Activated T-cell treated with anti-CD3 and anti-CD28 coated beads, Interleukin-2, amount 50 U/mL, for 4 hours (primary cell): Measurements from ENCODE around the gene EVI2B. TPM values are rescaled to one million over a fixed set of nuclear protein-coding genes. Genes with fewer than 3 reads are reported as not detected.
A peak's percentile ranks its signal among the peaks of the same experiment; 100 is the strongest.
"Not testable (repeated sequence)": the region's sequence is repeated elsewhere in the genome, so short reads cannot be mapped to it uniquely, and the experiment has no call there.

ENCODE experiments used
- ATAC-seq, 2 donors: fragments of 200-7000 bp; cut with Tn5 transposase; one replicate each; pipeline ENCODE4 v1.10.0; 2021
- DNase-seq: peaks from one replicate; pipeline ENCODE4 v3.0.0-alpha.2; 2020
- H3K27me3 Mint-ChIP-seq: one replicate; pipeline ENCODE4 v1.8.0; 2021; ENCODE audit warnings: low read depth, mixed read lengths
- H3K36me3 Mint-ChIP-seq: one replicate; pipeline ENCODE4 v1.8.0; 2022; ENCODE audit warnings: mixed read lengths; ENCODE audit not compliant: insufficient read depth
- H3K4me1 Mint-ChIP-seq: one replicate; pipeline ENCODE4 v1.8.0; 2021; ENCODE audit warnings: low read depth, mixed read lengths
- H3K4me3 Mint-ChIP-seq: one replicate; pipeline ENCODE4 v1.8.0; 2021; ENCODE audit warnings: mild to moderate bottlenecking, moderate library complexity, mixed read lengths
- H3K9me3 Mint-ChIP-seq: one replicate; pipeline ENCODE4 v1.8.0; 2021; ENCODE audit warnings: mixed read lengths
- total RNA-seq, 3 donors: library from RNA; stranded (reverse); gene quantifications; one replicate each; pipeline ENCODE4 v1.2.1, GENCODE V29; 2021

Gene EVI2B
- total RNA-seq, 3 donors from 2014 or later, result 5.0 to 7.0 (median 7.0) TPM

- ATAC-seq (no peak), DNase-seq (no peak)
- Mint-ChIP-seq H3K27me3 (no peaks in the 10 kb centered on the region), H3K9me3 (no peaks in the 10 kb centered on the region), H3K4me3 (peak overlapping the region; percentile 75), H3K36me3 (peaks cover 4% of the 10 kb centered on the region), H3K4me1 (peaks cover 38% of the 10 kb centered on the region)
Observed at GRCh38 chr17:31320241-31320640, 6.4 kb upstream of the EVI2B start.

- peak; percentile 20 to 24 for ATAC-seq
- no peak for DNase-seq
- Mint-ChIP-seq H3K4me1 (peaks cover 48% of the 10 kb centered on the region), H3K9me3 (no peaks in the 10 kb centered on the region), H3K4me3 (peak overlapping the region; percentile 75), H3K36me3 (peaks cover 4% of the 10 kb centered on the region), H3K27me3 (no peaks in the 10 kb centered on the region)
Observed at GRCh38 chr17:31318851-31319661, 5.2 kb upstream of the EVI2B start.

DNA sequence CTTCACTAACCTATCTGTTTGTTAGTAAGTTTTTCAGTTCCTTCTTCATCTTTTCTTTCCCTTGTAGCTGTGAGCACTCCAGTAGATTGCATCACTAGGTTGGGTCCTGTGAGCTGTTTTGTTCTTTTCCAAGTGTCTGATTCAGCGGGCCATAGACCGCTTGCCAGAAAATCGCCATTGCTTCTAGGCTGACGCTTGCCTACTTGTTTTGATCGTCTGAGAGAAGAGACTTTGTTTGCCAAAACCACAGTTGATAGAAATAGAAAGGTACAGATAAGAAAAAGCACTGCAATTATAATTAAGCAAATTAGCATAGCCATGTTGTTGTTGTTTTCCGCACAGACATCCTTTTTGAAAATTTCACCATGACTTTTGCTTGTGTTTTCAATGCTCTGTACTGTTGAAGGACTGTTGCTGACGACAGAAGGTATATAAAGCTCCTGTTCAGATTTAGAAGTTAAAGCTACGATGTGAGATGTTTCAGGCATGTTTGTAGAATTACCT lies 4.5 kb upstream of the EVI2B start:
- peak; percentile 43 for DNase-seq
- peaks cover 4% of the 10 kb centered on the region for H3K36me3 Mint-ChIP-seq
- peak overlapping the region; percentile 75 for H3K4me3 Mint-ChIP-seq
- no peaks in the 10 kb centered on the region for H3K9me3 Mint-ChIP-seq
- H3K4me1 Mint-ChIP-seq, result peaks cover 44% of the 10 kb centered on the region
- peak; percentile 56 to 67 for ATAC-seq
- no peaks in the 10 kb centered on the region for H3K27me3 Mint-ChIP-seq

GRCh38 chr17:31314782-31315100 lies 887 bp upstream of the EVI2B start:
- Mint-ChIP-seq H3K27me3 (no peaks in the 10 kb centered on the region), H3K4me1 (peaks cover 49% of the 10 kb centered on the region), H3K36me3 (peaks cover 4% of the 10 kb centered on the region), H3K9me3 (no peaks in the 10 kb centered on the region), H3K4me3 (peak overlapping the region; percentile 88)
- DNase-seq, result no peak
- no peak for ATAC-seq

DNA sequence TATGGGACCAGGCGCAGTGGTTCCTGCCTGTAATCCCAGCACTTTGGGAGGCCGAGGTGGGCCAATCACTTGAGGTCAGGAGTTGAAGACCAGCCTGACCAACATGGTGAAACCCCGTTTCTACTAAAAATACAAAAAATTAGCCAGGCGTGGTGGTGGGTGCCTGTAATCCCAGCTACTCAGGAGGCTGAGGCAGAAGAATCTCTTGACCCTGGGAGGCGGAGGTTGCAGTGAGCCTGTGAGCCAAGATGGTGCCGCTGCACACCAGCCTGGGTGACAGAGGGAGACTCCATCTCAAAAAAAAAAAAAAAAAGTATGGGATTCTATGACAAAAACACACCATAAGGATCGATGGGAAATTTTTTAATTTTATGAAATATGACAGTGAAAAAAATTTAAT lies 1.6 kb downstream of the EVI2B start:
- not testable (repeated sequence) for H3K27me3 Mint-ChIP-seq, ATAC-seq, H3K9me3 Mint-ChIP-seq, H3K36me3 Mint-ChIP-seq
- DNase-seq, result peak; percentile 36
- Mint-ChIP-seq H3K4me1 (peaks cover 64% of the 10 kb centered on the region), H3K4me3 (peak overlapping the region; percentile 83)

DNA sequence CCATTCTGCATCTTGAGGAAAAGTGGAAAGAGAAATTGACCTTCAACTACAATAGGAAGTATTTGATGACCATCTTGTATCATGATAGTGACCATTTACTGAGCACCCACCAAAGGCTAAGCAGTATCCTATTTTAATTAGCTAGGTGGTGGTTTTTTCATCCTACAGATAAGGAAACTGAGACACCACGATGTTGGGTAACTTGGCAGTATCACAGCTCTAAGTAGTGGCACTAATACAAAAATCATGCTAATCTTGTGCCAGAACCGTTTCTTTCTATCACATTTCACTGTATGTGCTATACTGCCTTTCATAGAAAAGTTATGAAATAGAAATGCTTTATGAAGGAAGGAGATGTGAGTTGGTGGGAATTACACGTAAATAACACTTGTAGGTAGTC lies 2.3 kb downstream of the EVI2B start:
- no peak for ATAC-seq
- H3K4me3 Mint-ChIP-seq, result peak overlapping the region; percentile 83
- peaks cover 1% of the 10 kb centered on the region for H3K36me3 Mint-ChIP-seq
- no peak for DNase-seq
- peaks cover 63% of the 10 kb centered on the region for H3K4me1 Mint-ChIP-seq
- no peaks in the 10 kb centered on the region for H3K27me3 Mint-ChIP-seq
- no peaks in the 10 kb centered on the region for H3K9me3 Mint-ChIP-seq

DNA sequence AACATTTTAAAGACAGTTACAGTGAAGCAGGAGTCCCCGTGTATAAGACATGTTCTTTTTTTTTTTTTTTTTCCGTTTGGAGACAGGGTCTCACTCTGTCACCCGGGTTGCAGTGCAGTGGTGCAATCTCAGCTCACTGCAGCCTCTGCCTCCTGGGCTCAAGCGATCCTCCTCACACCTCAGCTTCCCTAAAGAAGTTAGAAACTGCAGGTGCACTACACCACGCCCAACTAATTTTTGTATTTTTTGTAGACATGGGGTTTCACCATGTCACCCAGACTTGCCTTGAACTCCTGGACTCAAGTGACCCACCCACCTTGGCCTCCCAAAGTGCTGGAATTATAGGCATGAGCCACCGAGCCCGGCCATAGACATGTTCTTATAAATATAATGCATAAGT lies 3.0 kb downstream of the EVI2B start:
- DNase-seq, result no peak
- Mint-ChIP-seq H3K27me3 (no peaks in the 10 kb centered on the region), H3K36me3 (peaks cover 7% of the 10 kb centered on the region), H3K9me3 (no peaks in the 10 kb centered on the region), H3K4me3 (peak overlapping the region; percentile 83), H3K4me1 (peaks cover 65% of the 10 kb centered on the region)
- no peak for ATAC-seq

DNA sequence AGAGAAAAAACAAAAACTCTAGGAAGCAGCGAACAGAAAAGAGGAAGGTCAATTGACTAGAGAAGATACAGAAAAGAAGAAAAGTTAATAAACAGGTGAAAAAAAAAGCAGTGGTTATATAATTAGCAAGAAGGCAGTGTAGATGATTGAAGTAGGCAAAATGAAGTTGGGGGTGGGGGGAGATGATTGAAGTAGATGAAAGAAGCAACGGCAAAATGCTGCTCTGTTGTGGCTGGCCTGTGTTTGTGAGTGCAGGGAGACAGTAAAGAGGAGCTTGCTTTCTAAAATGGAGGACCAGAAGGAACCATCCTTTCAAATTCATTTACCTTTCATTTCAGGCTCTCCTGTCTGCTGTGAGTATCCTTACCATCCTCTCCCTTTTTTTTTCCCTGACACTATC lies 3.6 kb downstream of the EVI2B start:
- peaks cover 69% of the 10 kb centered on the region for H3K4me1 Mint-ChIP-seq
- no peaks in the 10 kb centered on the region for H3K9me3 Mint-ChIP-seq
- H3K4me3 Mint-ChIP-seq, result peak overlapping the region; percentile 83
- peak in 1 of 2 donors; percentile 33 for ATAC-seq
- peaks cover 13% of the 10 kb centered on the region for H3K36me3 Mint-ChIP-seq
- H3K27me3 Mint-ChIP-seq, result no peaks in the 10 kb centered on the region
- peak; percentile 52 for DNase-seq

DNA sequence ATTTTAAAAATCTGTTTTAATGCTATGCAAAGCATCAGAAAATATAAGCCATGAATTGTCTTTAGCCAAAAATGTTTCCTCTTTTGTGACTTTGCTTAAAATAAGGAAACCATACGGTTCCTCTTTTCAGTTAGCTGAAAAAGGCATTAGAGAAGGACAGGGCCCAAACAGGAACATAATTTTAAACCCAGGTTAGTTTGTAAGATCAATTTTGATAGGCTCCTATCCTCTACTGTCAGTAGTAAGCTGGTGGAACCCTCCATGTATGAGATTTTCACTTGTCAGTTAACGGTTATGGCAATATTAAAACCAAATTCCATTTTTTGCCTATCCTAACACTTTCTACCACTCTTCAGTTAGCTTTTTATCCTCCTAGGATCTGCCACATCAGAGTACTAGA lies 4.3 kb downstream of the EVI2B start:
- Mint-ChIP-seq H3K27me3 (no peaks in the 10 kb centered on the region), H3K4me3 (peak overlapping the region; percentile 83), H3K36me3 (peaks cover 20% of the 10 kb centered on the region), H3K4me1 (peaks cover 68% of the 10 kb centered on the region), H3K9me3 (peaks cover 4% of the 10 kb centered on the region)
- ATAC-seq, result no peak
- no peak for DNase-seq

DNA sequence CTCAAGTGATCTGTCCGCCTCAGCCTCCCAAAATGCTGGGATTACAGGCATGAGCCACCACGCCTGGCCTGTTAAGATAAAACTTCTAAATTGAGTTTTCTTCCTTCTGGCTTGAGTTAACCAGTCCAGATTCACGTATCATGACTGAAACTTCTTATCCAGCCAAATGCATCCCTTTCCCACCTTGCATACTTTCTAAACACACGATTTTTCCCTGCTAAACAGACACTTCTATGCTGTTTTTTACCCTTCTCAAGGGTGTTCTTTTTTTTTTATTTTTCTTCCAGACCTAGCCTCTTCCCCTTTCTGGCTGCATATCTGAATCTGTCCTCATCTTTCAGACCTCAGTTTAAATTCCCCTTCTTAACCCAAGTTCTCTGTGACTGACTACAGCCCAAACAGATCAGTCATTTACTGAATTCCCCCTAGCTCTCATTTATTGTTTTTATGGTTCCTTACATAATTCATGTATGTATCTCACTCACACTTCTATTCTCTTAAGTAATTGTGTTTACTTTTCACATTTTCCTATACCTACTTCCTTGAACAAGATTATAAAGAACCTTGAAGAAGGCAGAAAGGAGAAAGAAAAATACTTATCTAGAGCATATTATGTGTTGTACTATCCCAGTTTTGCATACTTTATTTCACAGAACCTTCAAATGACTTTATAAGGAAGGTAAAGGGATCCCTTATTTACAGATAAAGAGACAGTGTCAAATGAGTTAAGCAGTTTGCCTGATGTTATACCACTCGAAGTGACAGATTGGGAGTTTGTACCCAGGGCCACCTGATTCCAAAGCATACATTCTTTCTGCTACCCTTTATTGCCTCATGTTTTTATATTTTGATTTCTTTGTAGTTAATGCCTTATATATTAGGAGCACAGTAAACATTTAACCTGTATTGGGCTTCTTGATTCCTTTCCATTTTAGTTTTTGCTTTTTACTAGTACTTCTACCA lies 5.2 kb downstream of the EVI2B start:
- Mint-ChIP-seq H3K9me3 (peaks cover 8% of the 10 kb centered on the region), H3K27me3 (no peaks in the 10 kb centered on the region), H3K4me1 (peaks cover 70% of the 10 kb centered on the region), H3K4me3 (peak overlapping the region; percentile 83), H3K36me3 (peaks cover 27% of the 10 kb centered on the region)
- no peak for DNase-seq
- ATAC-seq, result peak; percentile 72 to 75

DNA sequence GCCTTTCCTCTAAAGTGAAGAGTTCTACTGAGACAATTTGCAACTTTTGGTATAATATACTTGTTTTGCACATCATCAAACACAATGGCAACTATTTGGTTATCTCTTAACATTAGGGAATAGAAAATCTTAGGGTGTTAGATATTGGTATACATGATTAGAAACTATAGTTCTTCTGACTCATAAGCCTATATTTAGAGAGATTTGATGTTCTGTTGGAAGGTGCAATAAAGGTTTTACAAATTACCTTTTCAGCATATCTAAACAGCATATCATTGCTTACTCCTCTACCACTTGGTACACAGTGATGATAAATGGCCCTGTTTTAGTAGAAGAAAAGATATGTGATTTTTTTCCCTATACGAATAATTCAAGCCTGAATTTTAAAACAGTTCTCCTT lies 6.2 kb downstream of the EVI2B start:
- no peaks in the 10 kb centered on the region for H3K27me3 Mint-ChIP-seq
- peak; percentile 42 to 50 for ATAC-seq
- no peak for DNase-seq
- peak overlapping the region; percentile 83 for H3K4me3 Mint-ChIP-seq
- H3K9me3 Mint-ChIP-seq, result peaks cover 8% of the 10 kb centered on the region
- peaks cover 36% of the 10 kb centered on the region for H3K36me3 Mint-ChIP-seq
- peaks cover 74% of the 10 kb centered on the region for H3K4me1 Mint-ChIP-seq

- H3K27me3 Mint-ChIP-seq, result no peaks in the 10 kb centered on the region
- H3K4me1 Mint-ChIP-seq, result peaks cover 32% of the 10 kb centered on the region
- H3K9me3 Mint-ChIP-seq, result peaks cover 4% of the 10 kb centered on the region
- DNase-seq (no peak), ATAC-seq (no peak)
- peaks cover 21% of the 10 kb centered on the region for H3K36me3 Mint-ChIP-seq
- no peak overlapping the region for H3K4me3 Mint-ChIP-seq
Observed at GRCh38 chr17:31299624-31300023, 14.2 kb downstream of the EVI2B start.

DNA sequence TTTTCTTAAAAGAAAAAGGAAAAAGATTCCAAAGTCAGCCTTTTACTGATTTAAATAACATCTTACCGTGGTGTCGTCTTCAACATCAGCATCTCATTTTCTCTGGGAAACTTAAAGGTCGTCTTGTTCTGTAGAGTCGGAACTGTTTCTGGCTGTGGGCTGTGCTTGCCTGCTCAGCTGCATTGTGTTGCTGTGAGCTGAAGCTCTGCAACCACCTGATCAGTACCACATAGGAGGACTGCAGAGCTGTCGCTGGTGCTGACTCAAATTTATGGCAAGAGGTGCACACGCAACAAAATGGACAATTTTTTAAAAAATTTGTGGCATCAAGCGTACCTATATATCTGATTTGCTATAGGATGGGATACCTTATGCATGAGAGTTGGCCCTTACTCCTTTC lies 16.8 kb downstream of the EVI2B start, which contains the start of gene OMG:
OMG (minus strand) TSS at position 150 of the 400 bp plus-strand sequence. CDS start 908 bp downstream, outside the sequence.
- ATAC-seq (no peak), DNase-seq (no peak)
- H3K4me3 Mint-ChIP-seq, result no peak within 1 kb of the TSS
- no peaks in the 10 kb centered on the region for H3K27me3 Mint-ChIP-seq
- peaks cover 2% of the 10 kb centered on the region for H3K36me3 Mint-ChIP-seq
- H3K9me3 Mint-ChIP-seq, result no peaks in the 10 kb centered on the region
- peaks cover 19% of the 10 kb centered on the region for H3K4me1 Mint-ChIP-seq

DNA sequence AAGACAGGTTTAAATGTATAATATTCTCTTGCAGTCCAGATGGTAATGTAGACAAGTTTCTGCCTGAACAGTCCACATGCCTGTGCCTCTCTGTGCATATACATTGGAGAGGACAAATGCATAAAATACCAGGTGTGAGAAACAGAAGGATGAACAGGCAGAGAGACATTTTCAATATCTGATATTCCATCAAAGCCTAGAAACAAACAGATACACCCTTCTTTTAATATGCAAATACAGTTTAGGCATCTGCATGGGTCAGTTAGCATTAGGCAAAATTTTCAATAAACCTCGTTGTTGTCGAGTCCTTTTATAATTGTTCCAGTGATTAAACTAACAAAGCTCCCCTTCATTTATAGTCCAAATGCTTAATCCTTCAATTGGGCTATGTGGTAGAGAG lies 17.7 kb downstream of the EVI2B start:
- DNase-seq (no peak), ATAC-seq (no peak)
- H3K9me3 Mint-ChIP-seq, result no peaks in the 10 kb centered on the region
- peaks cover 12% of the 10 kb centered on the region for H3K4me1 Mint-ChIP-seq
- no peaks in the 10 kb centered on the region for H3K27me3 Mint-ChIP-seq
- no peak overlapping the region for H3K4me3 Mint-ChIP-seq
- peaks cover 2% of the 10 kb centered on the region for H3K36me3 Mint-ChIP-seq
